ACC112 (cell line): ENCODE measurements around the gene ADPRHL1.
"Not testable (repeated sequence)": the region's sequence is repeated elsewhere in the genome, so short reads cannot be mapped to it uniquely, and the experiment has no call there.

Source experiments
- H2AFZ ChIP-seq: fragments of 200-600 bp; sonication (generic); one replicate; pipeline ENCODE4 v1.6.0; 2017; ENCODE audit warnings: antibody characterized with exemption, low read length; ENCODE audit not compliant: unreplicated experiment
- H3K27ac ChIP-seq: fragments of 200-600 bp; sonication (generic); 2 replicates; pipeline ENCODE4 v1.5.1; 2014; ENCODE audit warnings: low read depth, mild to moderate bottlenecking, antibody characterized with exemption, low read length, moderate library complexity
- H3K27me3 ChIP-seq: fragments of 200-600 bp; sonication (generic); 2 replicates; pipeline ENCODE4 v1.6.1; 2014; ENCODE audit warnings: mild to moderate bottlenecking, antibody characterized with exemption, low read length, moderate library complexity, mixed read lengths; ENCODE audit not compliant: insufficient read depth
- H3K36me3 ChIP-seq: fragments of 200-600 bp; sonication (generic); 2 replicates; pipeline ENCODE4 v1.6.1; 2016; ENCODE audit warnings: mild to moderate bottlenecking, antibody characterized with exemption, low read length, moderate library complexity, mixed read lengths; ENCODE audit not compliant: insufficient read depth
- H3K4me1 ChIP-seq: fragments of 200-600 bp; sonication (generic); one replicate; pipeline ENCODE4 v1.6.1; 2016; ENCODE audit warnings: low read length, mixed read lengths; ENCODE audit not compliant: insufficient read depth, unreplicated experiment, control insufficient read depth
- H3K4me3 ChIP-seq: fragments of 200-600 bp; sonication (generic); 2 replicates; pipeline ENCODE4 v1.5.1; 2014; ENCODE audit warnings: mild to moderate bottlenecking, low read depth, low read length
- H3K79me2 ChIP-seq: fragments of 200-600 bp; sonication (generic); one replicate; pipeline ENCODE4 v1.6.0; 2016; ENCODE audit warnings: low read length; ENCODE audit not compliant: control insufficient read depth, unreplicated experiment, insufficient read depth

ADPRHL1 gene

DNA sequence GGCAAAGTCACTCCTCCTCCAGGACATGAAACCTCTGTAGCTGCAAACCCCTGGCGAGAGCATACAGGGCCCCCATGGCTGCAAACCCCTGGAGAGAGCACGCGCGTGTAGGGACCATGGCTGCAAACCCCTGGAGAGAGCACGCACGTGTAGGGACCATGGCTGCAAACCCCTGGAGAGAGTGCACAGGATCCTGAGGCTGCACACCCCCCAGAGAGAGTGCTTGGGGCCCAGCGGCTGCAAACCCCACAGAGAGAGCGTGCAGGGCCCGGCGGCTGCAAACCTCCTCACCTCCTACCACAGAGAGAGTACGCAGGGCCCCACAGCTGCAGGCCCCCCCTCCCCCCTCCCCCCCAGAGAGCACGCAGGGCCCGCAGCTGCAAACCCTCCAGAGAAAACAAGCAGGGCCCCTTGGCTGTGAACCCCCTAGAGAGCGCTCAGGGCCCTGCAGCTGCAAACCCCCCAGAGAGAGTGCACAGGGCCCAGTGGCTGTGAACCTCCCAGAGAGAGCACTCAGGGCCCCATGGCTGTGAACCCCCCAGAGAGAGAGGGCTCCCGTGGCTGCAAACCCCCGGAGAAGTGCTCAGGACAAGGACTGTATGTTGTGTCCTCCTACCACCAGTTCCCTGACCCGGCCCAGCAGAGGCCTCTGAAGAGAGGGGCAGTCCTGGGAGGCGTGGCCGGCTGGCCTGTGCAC is 7.3 kb downstream of the ADPRHL1 start:
- Histone ChIP-seq H3K36me3 (0 out of 2 replicates have a peak, but pooled peaks cover 3% of the 10 kb centered on the region), H3K27ac (no peak overlapping the region), H2AFZ (no peak overlapping the region), H3K27me3 (no peaks in the 10 kb centered on the region), H3K4me3 (no peak overlapping the region), H3K4me1 (no peaks in the 10 kb centered on the region), H3K79me2 (no peaks in the 10 kb centered on the region)

- H3K27ac ChIP-seq, result no peak overlapping the region
- H3K4me3 ChIP-seq, result no peak overlapping the region
- H3K27me3 ChIP-seq, result no peaks in the 10 kb centered on the region
- no peak overlapping the region for H2AFZ ChIP-seq
- no peaks in the 10 kb centered on the region for H3K4me1 ChIP-seq
- no peaks in the 10 kb centered on the region for H3K79me2 ChIP-seq
- H3K36me3 ChIP-seq, result 0 out of 2 replicates have a peak, but pooled peaks cover 3% of the 10 kb centered on the region
Measured at GRCh38 chr13:113443991-113444390, 9.3 kb downstream of the ADPRHL1 start.

DNA sequence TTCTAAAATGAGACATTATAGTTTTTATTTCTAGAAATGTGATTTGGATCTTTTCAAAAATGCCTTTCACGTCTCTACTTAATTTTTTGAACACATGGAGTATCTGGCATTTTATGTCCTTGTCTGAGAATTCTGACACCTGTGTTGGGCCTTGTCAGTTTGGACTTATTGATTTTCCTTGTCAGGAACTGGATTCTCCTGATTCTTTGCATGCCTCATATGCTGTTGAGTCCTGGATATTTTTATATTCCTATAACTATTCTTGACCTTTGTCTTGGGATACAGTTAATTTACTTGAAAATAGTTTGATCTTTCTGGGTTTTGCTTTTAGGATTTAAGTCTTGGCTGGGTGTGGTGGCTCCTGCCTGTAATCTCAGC is 10.3 kb downstream of the ADPRHL1 start:
- Histone ChIP-seq H3K36me3 (0 out of 2 replicates have a peak, but pooled peaks cover 3% of the 10 kb centered on the region), H3K4me3 (no peak overlapping the region), H3K79me2 (no peaks in the 10 kb centered on the region)

DNA sequence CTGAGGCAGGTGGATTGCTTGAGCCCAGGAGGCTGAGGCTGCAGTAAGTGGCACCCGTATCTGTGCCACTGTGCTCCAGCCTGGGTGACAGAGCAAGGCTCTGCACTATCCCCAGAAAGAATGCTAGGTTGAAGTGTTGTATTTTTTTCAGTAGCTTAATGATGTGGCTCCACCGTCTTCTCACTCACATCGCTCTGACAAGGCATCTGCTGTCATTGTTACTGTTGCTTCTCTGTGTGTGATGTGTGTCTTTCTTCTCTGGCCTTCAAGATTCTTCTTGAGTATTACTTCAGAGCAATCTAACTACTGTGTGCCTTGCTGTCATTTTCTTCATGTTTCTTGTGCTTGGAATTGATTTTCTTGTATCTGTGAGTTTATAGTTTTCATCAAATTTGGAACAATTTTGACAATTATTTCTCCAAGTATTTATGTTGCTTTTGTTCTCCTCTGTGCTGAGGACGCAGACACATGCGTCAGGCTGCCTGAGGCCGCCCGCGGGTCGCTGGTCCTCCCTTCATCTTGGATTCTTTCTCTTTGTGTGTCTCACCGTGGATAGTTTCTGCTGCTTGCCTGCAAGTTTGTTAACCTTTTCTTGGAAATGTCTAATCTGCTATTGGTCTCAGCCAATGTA is 10.8 kb downstream of the ADPRHL1 start:
- Histone ChIP-seq H3K79me2 (no peaks in the 10 kb centered on the region), H3K4me1 (no peaks in the 10 kb centered on the region), H3K4me3 (no peak overlapping the region), H3K27ac (no peak overlapping the region), H3K27me3 (no peaks in the 10 kb centered on the region), H2AFZ (no peak overlapping the region), H3K36me3 (0 out of 2 replicates have a peak, but pooled peaks cover 3% of the 10 kb centered on the region)

More for the DNA sequence above, 10.3 kb downstream of the ADPRHL1 start:
- no peaks in the 10 kb centered on the region for H3K4me1 ChIP-seq
- no peaks in the 10 kb centered on the region for H3K27me3 ChIP-seq
- no peak overlapping the region for H3K27ac ChIP-seq
- no peak overlapping the region for H2AFZ ChIP-seq

DNA sequence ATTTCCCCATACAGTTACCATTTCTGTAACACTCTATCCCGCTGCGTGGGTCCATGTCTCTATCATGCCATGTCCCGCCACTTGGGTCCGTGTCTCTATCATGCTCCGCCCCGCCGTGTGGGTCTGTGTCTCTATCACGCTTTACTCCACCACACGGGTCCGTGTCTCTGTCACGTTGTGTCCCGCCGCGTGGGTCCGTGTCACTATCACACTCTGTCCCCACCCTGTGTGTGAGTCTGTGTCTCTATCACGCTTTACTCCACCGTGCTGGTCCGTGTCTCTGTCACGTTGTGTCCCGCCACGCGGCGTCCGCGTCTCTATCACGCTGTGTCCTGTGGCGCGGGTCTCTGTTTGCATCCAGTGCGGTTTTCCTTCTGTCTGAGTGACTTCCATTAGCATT is 11.6 kb downstream of the ADPRHL1 start:
- Histone ChIP-seq H3K4me3 (no peak overlapping the region), H3K27me3 (no peaks in the 10 kb centered on the region), H3K36me3 (0 out of 2 replicates have a peak, but pooled peaks cover 3% of the 10 kb centered on the region), H3K27ac (no peak overlapping the region), H2AFZ (no peak overlapping the region), H3K4me1 (no peaks in the 10 kb centered on the region), H3K79me2 (no peaks in the 10 kb centered on the region)

GRCh38 chr13:113437408-113438010 is 15.8 kb downstream of the ADPRHL1 start:
- no peaks in the 10 kb centered on the region for H3K36me3 ChIP-seq
- H3K4me1 ChIP-seq, result no peaks in the 10 kb centered on the region
- no peaks in the 10 kb centered on the region for H3K79me2 ChIP-seq
- H2AFZ ChIP-seq, result no peak overlapping the region
- no peaks in the 10 kb centered on the region for H3K27me3 ChIP-seq
- H3K27ac ChIP-seq, result no peak overlapping the region
- no peak overlapping the region for H3K4me3 ChIP-seq

DNA sequence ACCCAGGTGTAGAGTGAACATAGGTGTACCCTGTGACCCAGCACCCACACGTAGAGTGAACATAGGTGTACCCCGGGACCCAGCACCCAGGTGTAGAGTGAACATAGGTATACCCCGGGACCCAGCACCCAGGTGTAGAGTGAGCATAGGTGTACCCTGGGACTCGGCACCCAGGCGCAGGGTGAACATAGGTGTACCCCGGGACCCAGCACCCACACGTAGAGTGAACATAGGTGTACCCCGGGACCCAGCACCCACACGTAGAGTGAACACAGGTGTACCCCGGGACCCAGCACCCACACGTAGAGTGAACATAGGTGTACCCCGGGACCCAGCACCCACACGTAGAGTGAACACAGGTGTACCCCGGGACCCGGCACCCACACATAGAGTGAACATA is 16.4 kb downstream of the ADPRHL1 start:
- not testable (repeated sequence) for H2AFZ ChIP-seq, H3K79me2 ChIP-seq, H3K4me3 ChIP-seq, H3K4me1 ChIP-seq, H3K27me3 ChIP-seq, H3K27ac ChIP-seq, H3K36me3 ChIP-seq

- H3K36me3 ChIP-seq, H3K4me1 ChIP-seq, H3K27me3 ChIP-seq, H3K27ac ChIP-seq, H3K4me3 ChIP-seq, H2AFZ ChIP-seq, H3K79me2 ChIP-seq: not testable (repeated sequence)
Measured at GRCh38 chr13:113435907-113436306, 17.4 kb downstream of the ADPRHL1 start.

GRCh38 chr13:113433391-113433916 is 19.8 kb downstream of the ADPRHL1 start:
- Histone ChIP-seq H3K79me2 (no peaks in the 10 kb centered on the region), H3K4me1 (no peaks in the 10 kb centered on the region), H3K4me3 (no peak overlapping the region), H2AFZ (no peak overlapping the region), H3K27me3 (no peaks in the 10 kb centered on the region), H3K36me3 (no peaks in the 10 kb centered on the region), H3K27ac (no peak overlapping the region)

GRCh38 chr13:113432506-113433270 is 20.6 kb downstream of the ADPRHL1 start:
- no peaks in the 10 kb centered on the region for H3K4me1 ChIP-seq
- no peak overlapping the region for H2AFZ ChIP-seq
- H3K36me3 ChIP-seq, result no peaks in the 10 kb centered on the region
- H3K79me2 ChIP-seq, result no peaks in the 10 kb centered on the region
- H3K27ac ChIP-seq, result no peak overlapping the region
- H3K27me3 ChIP-seq, result no peaks in the 10 kb centered on the region
- H3K4me3 ChIP-seq, result no peak overlapping the region
